Hepatic stellate cell (primary cell): Measurements from ENCODE around the gene MSH4.
"Not testable (repeated sequence)": the region's sequence is repeated elsewhere in the genome, so short reads cannot be mapped to it uniquely, and the experiment has no call there.

ENCODE experiments used
- DNase-seq: peaks from one replicate; pipeline ENCODE4 v3.0.0; 2011; ENCODE audit warnings: low spot score

MSH4 gene

DNA sequence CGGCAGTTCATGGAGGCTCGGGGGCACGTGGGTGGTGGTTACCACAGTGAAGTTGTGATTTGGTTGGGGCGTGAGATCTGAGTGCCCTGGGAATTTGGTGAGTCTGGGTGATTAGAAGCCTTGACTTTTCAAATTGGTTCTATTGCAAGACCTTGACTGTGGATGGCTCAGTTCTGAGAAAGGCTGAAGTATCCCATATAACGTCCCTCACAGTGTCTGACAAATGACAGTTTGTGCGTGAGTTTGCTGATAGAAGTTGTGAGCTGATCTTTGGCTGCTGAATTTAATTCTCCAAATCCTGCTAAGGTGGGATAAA, 549 bp downstream of the MSH4 start:
- no peak for DNase-seq

GRCh38 chr1:75797606-75798216, 1.0 kb downstream of the MSH4 start:
- no peak for DNase-seq

DNA sequence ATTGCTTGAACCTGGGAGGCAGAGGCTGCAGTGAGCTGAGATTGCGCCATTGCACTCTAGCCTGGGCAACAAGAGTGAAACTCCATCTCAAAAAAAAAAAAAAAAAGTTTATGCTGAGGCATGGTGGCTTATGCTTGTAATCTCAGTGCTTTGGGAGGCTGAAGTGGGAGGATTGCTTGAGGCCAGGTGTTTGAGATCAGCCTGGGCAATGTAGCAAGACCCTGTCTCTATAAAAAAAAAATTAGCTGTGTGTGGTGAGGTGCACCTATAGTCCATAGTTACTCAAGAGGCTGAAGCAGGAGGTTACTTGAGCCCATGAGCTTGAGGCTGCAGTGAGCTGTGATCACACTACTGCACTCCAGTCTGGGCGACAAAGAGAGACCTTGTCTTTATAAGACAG, 4.8 kb downstream of the MSH4 start:
- not testable (repeated sequence) for DNase-seq

DNA sequence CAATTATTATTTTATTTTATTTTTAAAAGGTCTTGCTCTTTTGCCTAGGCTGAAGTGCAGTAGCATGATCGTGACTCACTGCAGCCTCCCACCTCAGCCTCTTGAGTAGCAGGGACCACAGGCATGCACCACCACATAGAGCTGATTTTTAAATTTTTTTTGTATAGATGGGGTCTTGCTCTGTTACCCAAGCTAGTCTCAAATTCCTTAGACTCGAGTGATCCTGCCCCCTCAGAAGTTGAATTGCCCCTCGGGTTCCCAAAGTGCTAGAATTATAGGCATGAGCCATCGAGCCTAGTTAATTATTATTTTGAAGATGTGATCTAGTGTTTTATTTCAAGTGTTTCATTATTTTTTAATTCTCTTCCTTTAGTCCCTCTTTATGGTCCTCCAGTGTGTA, 12.2 kb downstream of the MSH4 start:
- no peak for DNase-seq

- not testable (repeated sequence) for DNase-seq
These were observed 13.4 kb downstream of the MSH4 start for GRCh38 chr1:75810113-75810512.

DNA sequence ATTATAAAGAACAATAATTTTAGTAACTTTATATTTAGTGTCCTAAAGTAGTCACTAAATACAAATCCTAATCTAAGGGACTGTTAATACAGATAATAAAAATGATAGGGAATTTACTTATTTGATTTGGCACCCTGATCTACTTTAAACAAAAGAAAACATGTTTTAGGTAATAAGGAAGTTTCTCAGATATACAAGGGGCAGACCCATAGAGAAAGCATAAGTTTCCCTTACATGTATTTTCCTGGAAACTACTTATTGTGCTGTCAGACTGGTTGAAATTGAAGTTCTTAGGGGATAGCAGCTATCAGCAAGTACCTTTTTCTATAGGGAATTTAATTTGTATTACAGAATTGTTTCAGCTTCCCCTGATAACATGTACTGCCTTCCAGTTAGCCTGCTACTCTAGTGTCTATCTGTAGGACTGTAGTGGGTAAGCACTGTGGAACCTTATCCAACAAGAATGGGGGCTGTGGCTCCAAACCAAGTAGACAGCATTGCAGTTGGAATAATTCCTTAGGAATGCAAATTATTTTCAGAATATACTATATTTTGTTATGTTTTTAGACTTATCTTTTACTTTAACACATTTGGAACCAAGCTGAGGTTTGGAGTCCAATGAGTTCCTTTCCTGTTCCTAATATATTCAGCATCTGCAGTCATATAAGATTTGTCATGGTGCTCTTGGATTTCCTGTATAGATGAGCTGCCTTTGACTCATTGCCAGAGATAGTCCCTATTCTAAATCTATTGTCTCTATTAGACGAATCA, 14.7 kb downstream of the MSH4 start:
- peak; percentile 50 for DNase-seq

DNA sequence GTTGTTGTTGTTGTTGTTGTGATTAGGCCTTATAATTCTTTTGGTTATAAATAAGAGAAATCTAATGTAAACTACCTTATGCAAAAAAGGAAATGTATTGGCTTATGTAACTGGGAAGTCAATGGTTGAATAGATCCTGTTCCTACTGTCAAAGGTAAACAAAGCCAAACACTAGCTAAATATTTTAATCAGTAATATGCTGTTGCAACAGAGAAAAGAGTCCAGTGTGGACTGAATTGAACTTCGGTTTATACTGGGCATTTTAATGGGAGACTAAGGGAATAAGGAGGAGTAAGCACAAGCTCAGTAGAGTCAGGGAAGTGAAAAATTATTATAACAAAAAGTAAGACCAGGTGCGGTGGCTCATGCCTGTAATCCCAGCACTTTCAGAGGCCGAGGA, 15.4 kb downstream of the MSH4 start:
- no peak for DNase-seq

DNA sequence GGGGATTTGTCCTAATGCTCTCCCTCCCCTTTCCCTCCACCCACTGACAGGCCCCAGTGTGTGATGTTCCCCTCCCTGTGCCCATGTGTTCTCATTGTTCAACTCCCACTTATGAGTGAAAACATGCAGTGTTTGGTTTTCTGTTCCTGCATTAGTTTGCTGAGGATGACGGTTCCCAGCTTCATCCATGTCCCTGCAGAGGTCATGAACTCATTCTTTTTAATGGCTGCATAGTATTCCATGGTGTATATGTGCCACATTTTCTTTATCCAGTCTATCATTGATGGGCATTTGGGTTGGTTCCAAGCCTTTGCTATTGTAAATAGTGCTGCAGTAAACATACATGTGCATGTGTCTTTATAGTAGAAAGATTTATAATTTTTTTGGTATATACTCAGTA, 26.9 kb downstream of the MSH4 start:
- not testable (repeated sequence) for DNase-seq

- DNase-seq = no peak
These were observed 39.9 kb downstream of the MSH4 start for GRCh38 chr1:75836528-75837100.

DNA sequence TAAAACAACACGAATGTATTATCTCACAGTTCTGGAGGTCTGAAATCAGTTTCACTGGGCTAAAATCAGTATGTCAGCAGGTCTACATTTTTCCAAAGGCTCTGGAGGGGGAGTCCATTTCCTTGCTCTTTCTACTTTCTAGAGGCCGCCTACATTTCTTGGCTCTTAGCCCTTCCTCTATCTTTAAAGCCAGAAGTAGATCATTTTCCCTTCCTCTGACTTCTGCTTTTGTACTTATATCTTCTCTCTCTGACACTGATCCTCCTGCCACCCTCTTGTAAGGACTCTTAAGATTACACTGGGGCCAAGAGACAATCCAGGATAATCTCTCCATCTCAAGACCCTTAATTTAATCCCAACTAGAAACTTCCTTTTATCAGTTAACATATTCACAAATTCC, 41.4 kb downstream of the MSH4 start:
- DNase-seq = no peak

DNA sequence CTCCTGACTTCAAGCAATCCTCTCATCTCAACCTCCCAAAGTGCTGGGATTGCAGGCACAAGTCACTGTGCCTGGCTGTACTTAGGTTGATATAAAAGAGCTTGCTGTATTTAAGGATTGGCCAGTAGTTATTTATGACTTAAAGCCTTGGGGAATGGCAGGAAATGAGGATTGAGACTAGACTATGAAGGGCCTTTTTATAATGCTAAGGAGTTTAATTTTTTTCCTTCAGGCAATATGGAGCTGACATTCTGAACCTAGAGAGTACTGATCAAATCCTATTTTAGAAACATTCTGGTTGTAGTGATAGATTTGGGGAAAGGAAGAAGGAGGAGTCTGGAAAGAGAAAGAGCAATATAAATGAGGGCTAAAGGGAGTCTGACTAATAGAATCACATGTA, 44.7 kb downstream of the MSH4 start:
- DNase-seq = no peak

GRCh38 chr1:75845576-75845975, 48.9 kb downstream of the MSH4 start:
- no peak for DNase-seq

DNA sequence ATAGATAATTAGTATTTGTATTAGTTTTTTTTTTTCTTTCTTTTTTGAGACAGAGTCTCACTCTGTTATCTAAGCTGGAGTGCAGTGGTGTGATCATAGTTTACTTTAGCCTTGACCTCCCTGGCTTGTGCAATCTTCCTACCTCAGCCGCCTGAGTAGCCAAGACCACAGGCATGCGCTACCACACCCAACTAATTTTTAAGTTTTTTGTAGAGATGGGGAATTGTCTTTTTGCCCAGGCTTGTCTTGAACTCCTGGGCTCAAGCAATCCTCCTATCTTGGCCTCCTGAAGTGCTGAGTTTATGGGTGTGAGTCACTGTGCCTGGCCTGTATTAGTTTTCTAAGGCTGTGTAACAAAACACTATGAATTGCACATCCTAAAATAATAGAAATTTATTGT, 58.3 kb downstream of the MSH4 start:
- DNase-seq = no peak

- DNase-seq = no peak
These were observed 59.1 kb downstream of the MSH4 start for GRCh38 chr1:75855734-75856133.

DNA sequence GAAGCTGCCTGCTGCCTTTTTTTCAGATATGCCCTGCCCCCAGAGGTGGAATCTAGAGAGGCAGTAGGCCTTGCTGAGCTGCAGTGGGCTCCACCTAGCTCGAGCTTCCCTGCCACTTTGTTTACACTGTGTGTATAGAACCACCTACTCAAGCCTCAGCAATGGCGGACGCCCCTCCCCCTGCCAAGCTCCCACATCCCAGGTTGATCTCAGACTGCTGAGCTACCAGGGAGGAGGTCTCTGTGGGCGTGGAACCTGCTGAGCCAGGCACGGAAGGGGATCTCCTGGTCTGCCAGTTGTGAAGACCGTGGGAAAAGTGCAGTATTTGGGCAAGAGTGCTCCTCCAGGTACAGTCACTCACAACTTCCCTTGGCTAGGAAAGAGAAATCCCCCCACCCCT, 65.1 kb downstream of the MSH4 start:
- no peak for DNase-seq

GRCh38 chr1:75870951-75871350, 74.3 kb downstream of the MSH4 start:
- DNase-seq = no peak

- DNase-seq = no peak
These were observed 83.3 kb downstream of the MSH4 start for GRCh38 chr1:75879985-75880384.

- no peak for DNase-seq
These were observed 87.8 kb downstream of the MSH4 start for GRCh38 chr1:75884437-75884836.

DNA sequence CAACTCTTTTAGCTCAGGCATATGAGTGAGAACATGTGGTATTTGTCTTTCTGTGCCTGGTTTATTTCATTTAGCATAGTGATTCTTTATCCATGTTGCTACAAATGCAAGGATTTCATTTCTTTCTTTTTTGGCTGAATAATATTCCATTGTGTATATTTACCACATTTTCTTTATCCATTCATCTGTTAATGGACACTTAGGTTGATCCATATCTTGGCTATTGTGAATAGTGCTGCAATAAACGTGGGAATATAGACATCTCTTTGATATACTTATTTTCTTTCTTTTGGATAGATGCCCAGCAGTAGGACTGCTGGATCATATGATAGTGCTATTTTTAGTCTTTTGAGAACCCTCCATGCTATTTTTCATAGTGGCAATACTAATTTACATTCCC, 104.7 kb downstream of the MSH4 start:
- no peak for DNase-seq

DNA sequence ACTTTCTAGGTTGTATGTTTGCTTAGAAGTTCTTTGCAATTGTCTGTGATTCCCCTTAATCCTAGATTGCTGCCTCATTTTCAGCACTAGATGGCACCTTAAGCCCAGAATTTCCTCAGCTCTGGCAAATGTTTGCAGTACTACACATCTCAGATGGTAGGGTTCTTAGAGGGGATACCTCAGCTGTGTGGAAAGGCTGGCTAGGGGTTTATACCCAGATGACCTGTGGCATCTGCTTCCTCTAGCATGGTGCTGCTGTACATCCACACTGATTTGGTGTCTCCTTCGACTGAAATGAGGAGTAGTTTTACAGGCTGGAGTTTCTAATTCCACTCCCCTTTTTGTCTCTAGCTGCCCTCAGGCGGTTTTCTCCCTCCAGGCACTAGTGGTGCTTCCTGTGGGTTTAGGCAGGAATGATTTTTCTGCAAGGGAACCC, 112.1 kb downstream of the MSH4 start:
- DNase-seq = no peak

DNA sequence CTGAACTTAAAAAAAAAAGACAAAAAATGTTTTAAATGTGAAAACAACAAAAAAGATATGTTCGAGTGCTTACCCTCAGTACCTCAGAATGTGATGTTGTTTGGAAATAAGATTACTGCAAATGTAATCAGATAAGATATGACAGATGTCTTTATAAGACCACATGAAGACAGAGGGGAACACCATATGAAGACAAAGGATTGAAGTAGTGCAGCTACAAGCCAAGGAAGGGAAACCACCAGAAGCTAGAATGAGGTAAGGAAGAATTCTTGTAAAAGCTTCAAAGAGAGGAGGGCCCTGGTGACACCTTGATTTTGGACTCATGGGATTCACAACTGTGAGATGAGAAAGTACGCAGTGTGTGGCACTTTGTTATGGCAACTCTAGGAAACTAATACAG, 120.2 kb downstream of the MSH4 start:
- DNase-seq = no peak

GRCh38 chr1:75922698-75923097, 126.0 kb downstream of the MSH4 start:
- no peak for DNase-seq

DNA sequence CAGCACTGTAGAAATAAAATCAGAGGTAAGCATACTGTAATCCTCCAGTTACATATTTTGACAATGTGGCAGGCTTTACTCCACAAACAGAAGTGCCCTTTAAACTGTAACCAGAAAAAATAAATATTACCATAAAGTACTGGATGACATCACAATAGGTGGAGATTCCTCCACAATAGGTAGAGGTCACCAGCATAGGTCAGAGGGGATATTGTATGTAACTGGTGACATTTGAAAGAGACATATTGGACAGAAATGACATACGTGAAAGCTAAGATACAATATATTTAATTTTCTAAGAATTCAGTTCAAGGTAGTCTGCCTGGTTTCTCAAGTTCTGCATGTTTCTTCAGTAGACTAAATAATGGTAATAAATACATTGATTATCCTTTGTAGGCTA, 135.6 kb downstream of the MSH4 start, which contains the start of gene ASB17:
Gene ASB17 (minus strand): TSS at position 101 of the 400 bp plus-strand sequence. CDS start 113 bp downstream, outside the sequence.
- DNase-seq = no peak

DNA sequence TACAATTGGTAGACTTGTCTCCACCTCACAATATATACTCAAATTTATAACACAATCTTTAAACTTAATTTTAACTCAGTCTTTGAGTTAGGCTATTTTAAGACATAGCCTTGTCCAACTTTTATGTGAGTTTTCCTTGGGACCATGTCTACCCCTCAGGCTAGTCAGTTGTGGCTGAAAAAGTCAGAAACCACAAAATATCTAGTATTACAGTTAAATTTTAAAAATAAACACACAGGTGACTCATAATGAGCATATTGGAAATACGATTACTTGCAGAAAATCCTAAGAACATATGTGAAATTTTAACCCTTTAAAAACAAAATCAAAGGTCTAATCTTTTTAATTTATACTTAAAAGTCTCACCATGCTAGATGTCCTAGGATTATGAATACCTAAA, 140.4 kb downstream of the MSH4 start:
- DNase-seq = peak; percentile 3
